Endothelial cell of umbilical vein (primary cell): Measurements from ENCODE around the gene FUT8. TPM values are rescaled to one million over a fixed set of nuclear protein-coding genes. Genes with fewer than 3 reads are reported as not detected.

Experiments used
- BruUV-seq: library from RNA; stranded (reverse); fragments of 400-500 nt; replicated peaks from 2 replicates; lab custom pipeline; 2021; lab: Mats Ljungman, UMichigan
- CTCF ChIA-PET: fragments of 300-600, 350-600 bp; sonication (Branson Sonifier 250); formaldehyde crosslinking; loops from one replicate; lab custom pipeline; 2021; ENCODE audit warnings: antibody characterized with exemption, inconsistent platforms; lab: Charles Lee
- POLR2A ChIA-PET: fragments of 300-600, 350-600 bp; sonication (Branson Sonifier 250); formaldehyde crosslinking; loops from one replicate; lab custom pipeline; 2021; ENCODE audit warnings: antibody characterized with exemption, inconsistent platforms; lab: Charles Lee
- DNase-seq: peaks from one replicate; pipeline ENCODE4 v3.0.0-alpha.2; 2011; ENCODE audit warnings: low read depth, low spot score
- FAIRE-seq: peaks from 2 replicates; lab custom pipeline; 2011; peaks lifted over from hg19 to GRCh38; lab: Jason Lieb, UNC
- H2AFZ ChIP-seq: 2 replicates; pipeline ENCODE4 v1.6.0; 2012; ENCODE audit warnings: low read depth, low read length, control low read depth, inconsistent platforms
- H3K27ac ChIP-seq: 2 replicates; pipeline ENCODE4 v1.5.1; 2011; ENCODE audit warnings: low read depth, mild to moderate bottlenecking, control low read depth, low read length, moderate library complexity; ENCODE audit not compliant: insufficient read depth
- H3K27me3 ChIP-seq, 2 experiments: 2 replicates each; pipeline versions ENCODE4 v1.6.0 to v1.6.1; 2011; ENCODE audit warnings: low read length in 2 of 2, mixed read lengths in 1 of 2; ENCODE audit not compliant: control insufficient read depth in 2 of 2, insufficient read depth in 2 of 2
- H3K36me3 ChIP-seq, 2 experiments: 2 replicates in 1 of 2; 3 replicates in 1 of 2; pipeline ENCODE4 v1.5.1; 2011; ENCODE audit warnings: low read length in 2 of 2, mild to moderate bottlenecking in 1 of 2, moderate library complexity in 1 of 2; ENCODE audit not compliant: control insufficient read depth in 2 of 2, insufficient read depth in 2 of 2; ENCODE audit errors: extremely low read depth in 1 of 2
- H3K4me1 ChIP-seq: 3 replicates; pipeline ENCODE4 v1.5.1; 2011; ENCODE audit warnings: mild to moderate bottlenecking, low read length; ENCODE audit not compliant: control insufficient read depth, insufficient read depth; ENCODE audit errors: extremely low read depth
- H3K4me2 ChIP-seq: 2 replicates; pipeline ENCODE4 v1.6.1; 2011; ENCODE audit warnings: low read length, control low read depth, mixed read lengths; ENCODE audit not compliant: insufficient read depth
- H3K4me3 ChIP-seq, 3 experiments: fragments of 200-600 bp in 1 of 3; sonication (generic), shearing (Covaris generic) in 1 of 3; replicated peaks in 1 of 3; 2 replicates each; pipeline ENCODE4 v1.5.1; 2011 to 2016; ENCODE audit warnings: control low read depth in 3 of 3, low read length in 3 of 3, mild to moderate bottlenecking in 2 of 3, inconsistent platforms in 1 of 3, low read depth in 1 of 3, moderate library complexity in 1 of 3; ENCODE audit not compliant: insufficient read depth in 1 of 3
- H3K79me2 ChIP-seq: 2 replicates; pipeline ENCODE4 v1.6.0; 2012; ENCODE audit warnings: low read length, inconsistent platforms; ENCODE audit not compliant: control insufficient read depth, insufficient read depth
- H3K9ac ChIP-seq: replicated peaks from 2 replicates; pipeline ENCODE3; 2011; ENCODE audit warnings: low read length, control low read depth; ENCODE audit not compliant: insufficient read depth; ENCODE audit errors: extremely low read depth
- H3K9me1 ChIP-seq: replicated peaks from 3 replicates; pipeline ENCODE4 v1.6.0; 2011; ENCODE audit warnings: mild to moderate bottlenecking, low read length; ENCODE audit not compliant: control insufficient read depth, insufficient read depth; ENCODE audit errors: extremely low read depth
- H3K9me3 ChIP-seq: replicated peaks from 2 replicates; pipeline ENCODE4 v1.5.1; 2012; ENCODE audit warnings: low read length, inconsistent platforms; ENCODE audit not compliant: control insufficient read depth, insufficient read depth
- H4K20me1 ChIP-seq: replicated peaks from 2 replicates; pipeline ENCODE3; 2011; ENCODE audit warnings: mild to moderate bottlenecking, low read length; ENCODE audit not compliant: control insufficient read depth, insufficient read depth; ENCODE audit errors: extremely low read depth
- EZH2 ChIP-seq: IDR thresholded peaks from 2 replicates; pipeline ENCODE4 v1.6.1; 2012; ENCODE audit warnings: borderline replicate concordance, low read depth, mild to moderate bottlenecking, moderate library complexity, low read length, inconsistent platforms; ENCODE audit not compliant: severe bottlenecking
- FOS ChIP-seq: IDR thresholded peaks from 2 replicates; pipeline ENCODE4 v1.6.1; 2011; ENCODE audit warnings: mild to moderate bottlenecking, low read length, moderate library complexity, borderline replicate concordance; ENCODE audit not compliant: insufficient read depth
- GATA2 ChIP-seq: IDR thresholded peaks from 2 replicates; pipeline ENCODE4 v1.7.0; 2011; ENCODE audit warnings: low read depth, mild to moderate bottlenecking, moderate library complexity, mixed read lengths, low read length; ENCODE audit not compliant: insufficient read length, insufficient read depth
- JUN ChIP-seq: IDR thresholded peaks from 2 replicates; pipeline ENCODE4 v1.6.1; 2011; ENCODE audit warnings: borderline replicate concordance, low read depth; ENCODE audit not compliant: insufficient read length, insufficient read depth
- MAX ChIP-seq: IDR thresholded peaks from 2 replicates; pipeline ENCODE4 v1.6.1; 2011; ENCODE audit not compliant: insufficient read depth, insufficient read length
- MYC ChIP-seq: IDR thresholded peaks from one replicate; pipeline ENCODE4 v1.6.1; 2011; ENCODE audit warnings: mild to moderate bottlenecking, low read depth, low read length
- POLR2A ChIP-seq: IDR thresholded peaks from 2 replicates; pipeline ENCODE4 v1.6.1; 2012; ENCODE audit warnings: low read depth, mild to moderate bottlenecking, control low read depth, low read length
- POLR2AphosphoS5 ChIP-seq: IDR thresholded peaks from 2 replicates; pipeline ENCODE4 v1.6.1; 2012; ENCODE audit warnings: low read depth, mild to moderate bottlenecking, control low read depth, low read length, moderate library complexity; ENCODE audit not compliant: insufficient read depth
- dilution Hi-C: fragments of 300-500 bp; cut with MboI; formaldehyde crosslinking; loops from one replicate; pipeline ENCODE4 v1.15.0; 2019; ENCODE audit warnings: low sequenced_read_pairs; ENCODE audit not compliant: extremely low pct_ligation_motif_present
- intact Hi-C: fragments of 100-400 bp; cut with micrococcal nuclease; formaldehyde crosslinking; loops from one replicate; pipeline ENCODE4 v1.10.0; 2022
- polyA plus RNA-seq, 4 experiments: library from polyadenylated mRNA; depleted of rRNA in 3 of 4; stranded (reverse) in 3 of 4; unstranded in 1 of 4; fragments of >200 nt; gene quantifications; 2 replicates each; pipeline versions ENCODE4 v1.2.1 to v1.2.3, GENCODE V29; 2011 to 2012; ENCODE audit warnings: missing spikeins in 1 of 4
- total RNA-seq: library from RNA; stranded (reverse); gene quantifications from 2 replicates; pipeline ENCODE4 v1.2.3, GENCODE V29; 2021
- TF ChIP-seq, protein P1 (sequence below), 2 donors: IDR thresholded peaks; 1 replicate in 1 of 2; 2 replicates in 1 of 2; pipeline ENCODE4 v1.5.1; 2011; ENCODE audit warnings: low read length in 2 of 2, mild to moderate bottlenecking in 2 of 2, moderate library complexity in 2 of 2, control low read depth in 1 of 2, inconsistent platforms in 1 of 2, low read depth in 1 of 2; ENCODE audit not compliant: insufficient read depth in 1 of 2; ENCODE audit errors: extremely low read depth in 1 of 2

The FUT8 gene
- total and polyA plus RNA-seq, 2 donors (not counting 3 experiments of a cell fraction or from before 2014, with no cell fraction given) = 16.7 to 38.8 TPM

DNA sequence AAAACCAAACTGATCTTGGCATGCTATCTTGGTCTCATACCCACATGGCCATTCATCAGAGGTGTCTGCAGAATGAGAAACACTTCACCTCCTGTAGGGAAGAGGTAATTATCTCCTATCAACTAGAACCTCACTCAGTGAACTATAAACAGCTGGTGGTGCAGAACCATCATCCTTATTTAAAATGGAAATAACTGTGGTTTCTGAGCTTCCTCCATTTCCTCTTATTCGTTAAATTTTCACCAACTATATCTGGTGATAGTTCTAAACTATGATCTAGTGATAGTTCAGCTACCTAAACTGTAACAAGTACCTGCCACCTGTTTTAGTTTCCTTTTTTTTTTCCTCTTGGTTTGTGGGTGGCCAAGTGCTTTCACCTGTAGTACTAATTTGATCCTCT, 218.5 kb downstream of the FUT8 start:
- H3K79me2 ChIP-seq = no peaks in the 10 kb centered on the region
- H3K9ac ChIP-seq = no peak overlapping the region
- no peaks in the 10 kb centered on the region for H3K27me3 ChIP-seq
- TF ChIP-seq POLR2AphosphoS5 = no peak
- TF ChIP-seq JUN = no peak
- TF ChIP-seq, protein P1, sequence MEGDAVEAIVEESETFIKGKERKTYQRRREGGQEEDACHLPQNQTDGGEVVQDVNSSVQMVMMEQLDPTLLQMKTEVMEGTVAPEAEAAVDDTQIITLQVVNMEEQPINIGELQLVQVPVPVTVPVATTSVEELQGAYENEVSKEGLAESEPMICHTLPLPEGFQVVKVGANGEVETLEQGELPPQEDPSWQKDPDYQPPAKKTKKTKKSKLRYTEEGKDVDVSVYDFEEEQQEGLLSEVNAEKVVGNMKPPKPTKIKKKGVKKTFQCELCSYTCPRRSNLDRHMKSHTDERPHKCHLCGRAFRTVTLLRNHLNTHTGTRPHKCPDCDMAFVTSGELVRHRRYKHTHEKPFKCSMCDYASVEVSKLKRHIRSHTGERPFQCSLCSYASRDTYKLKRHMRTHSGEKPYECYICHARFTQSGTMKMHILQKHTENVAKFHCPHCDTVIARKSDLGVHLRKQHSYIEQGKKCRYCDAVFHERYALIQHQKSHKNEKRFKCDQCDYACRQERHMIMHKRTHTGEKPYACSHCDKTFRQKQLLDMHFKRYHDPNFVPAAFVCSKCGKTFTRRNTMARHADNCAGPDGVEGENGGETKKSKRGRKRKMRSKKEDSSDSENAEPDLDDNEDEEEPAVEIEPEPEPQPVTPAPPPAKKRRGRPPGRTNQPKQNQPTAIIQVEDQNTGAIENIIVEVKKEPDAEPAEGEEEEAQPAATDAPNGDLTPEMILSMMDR (IDR thresholded peaks at IDR 0.05; ENCODE audit: extremely low read depth in 1 of 2, insufficient read depth in 1 of 2, low read depth in 1 of 2, low read length in 2 of 2) = no peak
- TF ChIP-seq POLR2A = no peak
- no peak for TF ChIP-seq EZH2
- no peak for TF ChIP-seq MYC
- no peak for TF ChIP-seq MAX
- TF ChIP-seq GATA2 = no peak
- no peak for TF ChIP-seq FOS
- H4K20me1 ChIP-seq = no peaks in the 10 kb centered on the region
- no peaks in the 10 kb centered on the region for H3K36me3 ChIP-seq
- no peak overlapping the region for H3K27ac ChIP-seq
- no peak for DNase-seq
- no peak overlapping the region for H3K4me2 ChIP-seq
- no peaks in the 10 kb centered on the region for H3K9me3 ChIP-seq
- no TSS peak for BruUV-seq
- H3K4me1 ChIP-seq = no peaks in the 10 kb centered on the region
- intact Hi-C loops = no loop called here
- POLR2A ChIA-PET = no interaction called here
- no peaks in the 10 kb centered on the region for H3K9me1 ChIP-seq
- no peak overlapping the region for H2AFZ ChIP-seq
- no peak for FAIRE-seq
- CTCF ChIA-PET = no interaction called here
- dilution Hi-C loops = no loop called here
- no peak overlapping the region for H3K4me3 ChIP-seq
